Heart left ventricle (tissue), 13 donors: ENCODE measurements around the gene HYOU1.

ENCODE experiments used
- CTCF ChIP-seq, 12 donors: fragments of 200-600 bp; sonication (generic) in 4 of 12; IDR thresholded peaks; one replicate each; pipeline versions ENCODE4 v1.5.0 to v1.8.0; 2018 to 2022; ENCODE audit warnings: antibody characterized with exemption in 12 of 12, mild to moderate bottlenecking in 5 of 12
- POLR2A ChIP-seq, 2 donors: fragments of 450-650 bp; IDR thresholded peaks; one replicate each; pipeline ENCODE4 v1.6.1; 2017; ENCODE audit warnings: antibody characterized with exemption in 2 of 2, mild to moderate bottlenecking in 2 of 2, moderate library complexity in 2 of 2
- donor health status: ischemic (EF 13 %, LVEDD 7.1; RV severe dilation, severe dysfunction).
- donor health status: DM: no; HTN: yes; CAD: no.
- donor health status: DM: no; HTN: no; CAD: no.
- donor health status: ischemic (EF 25% LVEDD 6.9; RV normal size, moderate dysfunction).
- donor health status: ischemic (EF 25% LVEDD 5.7; RV mildly dilated, moderate dysfunction).
- donor health status: ischemic (EF 35%, LVEDD 5.7; RV mildly dilated, moderate dysfunction).
- donor health status: nonischemic (EF 11% LVEDD 7.7; RV severe dilation, severe dysfunction).
- donor health status: DM: yes; HTN: yes; CAD: no.
- donor health status: PGD.
- donor health status: ischemic (EF 29% LVEDD 5.4; RV normal size, mild dysfunction).
- donor health status: nonischemic (EF 23%, LVEDD 6.1; RV moderate dilation, normal function).

DNA sequence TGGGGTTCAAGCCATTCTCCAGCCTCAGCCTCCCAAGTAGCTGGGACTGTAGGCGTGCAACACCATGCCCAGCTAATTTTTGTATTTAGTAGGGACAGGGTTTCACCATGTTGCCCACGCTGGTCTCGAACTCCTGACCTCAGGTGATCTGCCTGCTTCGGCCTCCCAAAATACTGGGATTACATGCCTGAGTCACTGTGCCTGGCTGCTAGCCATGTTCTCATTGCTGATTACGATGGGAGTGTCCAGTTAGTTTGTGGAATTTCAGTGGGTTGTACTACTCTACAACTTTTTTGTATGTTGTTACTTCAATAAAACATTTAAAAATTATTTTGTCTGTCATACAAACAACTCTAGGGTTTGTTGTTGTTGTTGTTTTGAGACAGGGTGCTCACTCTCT lies 5.8 kb upstream of the HYOU1 start:
- TF ChIP-seq CTCF (IDR thresholded peaks at IDR 0.05): no peak
- no peak for TF ChIP-seq POLR2A (IDR thresholded peaks at IDR 0.05)
